ENCODE measurements around the gene ELAVL1.
"Not testable (repeated sequence)": the region's sequence is repeated elsewhere in the genome, so short reads cannot be mapped to it uniquely, and the experiment has no call there.

ELAVL1 gene

DNA sequence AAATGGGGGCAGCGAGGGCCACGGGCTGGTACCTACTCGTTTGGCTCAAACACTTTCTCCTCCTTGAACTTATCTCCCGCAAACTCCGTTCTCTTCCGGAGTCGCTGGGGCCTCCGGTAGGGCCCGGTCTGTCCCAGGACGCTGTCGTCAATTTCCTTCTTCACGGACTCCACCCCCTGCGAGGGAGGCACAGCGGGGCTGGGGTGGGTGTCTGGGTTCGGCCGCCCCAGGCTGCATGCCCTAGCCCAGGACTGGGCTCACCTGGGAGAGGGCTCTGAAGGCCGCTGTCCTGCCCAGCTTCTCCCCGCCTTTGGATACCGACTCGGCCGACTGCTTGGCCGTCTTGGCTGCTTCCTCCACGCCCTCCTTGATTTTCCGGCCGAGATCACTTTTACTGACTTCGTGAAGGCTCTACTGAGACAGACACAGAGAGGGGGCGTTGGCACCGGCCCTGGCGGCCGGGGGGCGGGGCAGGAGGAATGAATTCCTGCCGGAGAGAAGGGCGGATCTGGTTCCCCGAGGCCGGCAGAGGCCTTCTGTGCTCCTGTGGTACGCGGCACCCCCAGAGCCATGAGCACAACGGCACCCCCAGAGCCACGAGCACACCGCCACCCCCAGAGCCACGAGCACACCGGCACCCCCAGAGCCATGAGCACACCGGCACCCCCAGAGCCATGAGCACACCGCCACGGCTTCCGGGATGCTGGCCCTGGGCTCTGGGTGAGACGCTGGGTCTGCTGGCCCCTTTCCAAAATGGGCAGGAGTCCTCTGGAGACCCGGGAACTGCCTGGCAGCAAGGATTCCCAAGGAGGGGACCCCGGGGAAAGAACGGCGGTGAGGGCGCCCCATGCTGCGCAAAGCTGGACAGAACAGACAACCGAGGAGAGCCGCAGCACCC lies 71.4 kb downstream of the ELAVL1 start:
- FAIRE-seq, result no peak

DNA sequence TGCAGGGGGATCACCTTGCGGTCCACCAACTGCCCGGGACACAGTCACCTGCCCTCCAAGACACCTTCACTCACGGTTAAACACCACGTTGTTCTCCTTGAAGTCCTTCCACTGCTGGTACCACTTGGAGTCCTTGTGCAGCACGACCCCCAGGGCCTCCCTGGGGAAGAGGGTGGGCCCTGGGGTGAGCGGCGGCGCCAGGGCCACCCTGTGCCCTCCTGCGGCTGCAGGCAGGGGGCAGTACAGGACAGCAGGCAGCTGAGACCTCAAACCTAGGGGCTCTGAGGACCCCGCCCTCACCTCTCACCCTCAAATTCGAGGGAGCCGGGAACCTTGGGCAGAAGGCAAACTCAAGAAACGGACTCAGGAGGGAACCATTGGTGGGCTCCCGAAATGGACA lies 72.0 kb downstream of the ELAVL1 start:
- FAIRE-seq, result no peak
- no peak for DNase-seq (ENCODE audit: insufficient read length, low spot score)
- TF ChIP-seq, protein P1, sequence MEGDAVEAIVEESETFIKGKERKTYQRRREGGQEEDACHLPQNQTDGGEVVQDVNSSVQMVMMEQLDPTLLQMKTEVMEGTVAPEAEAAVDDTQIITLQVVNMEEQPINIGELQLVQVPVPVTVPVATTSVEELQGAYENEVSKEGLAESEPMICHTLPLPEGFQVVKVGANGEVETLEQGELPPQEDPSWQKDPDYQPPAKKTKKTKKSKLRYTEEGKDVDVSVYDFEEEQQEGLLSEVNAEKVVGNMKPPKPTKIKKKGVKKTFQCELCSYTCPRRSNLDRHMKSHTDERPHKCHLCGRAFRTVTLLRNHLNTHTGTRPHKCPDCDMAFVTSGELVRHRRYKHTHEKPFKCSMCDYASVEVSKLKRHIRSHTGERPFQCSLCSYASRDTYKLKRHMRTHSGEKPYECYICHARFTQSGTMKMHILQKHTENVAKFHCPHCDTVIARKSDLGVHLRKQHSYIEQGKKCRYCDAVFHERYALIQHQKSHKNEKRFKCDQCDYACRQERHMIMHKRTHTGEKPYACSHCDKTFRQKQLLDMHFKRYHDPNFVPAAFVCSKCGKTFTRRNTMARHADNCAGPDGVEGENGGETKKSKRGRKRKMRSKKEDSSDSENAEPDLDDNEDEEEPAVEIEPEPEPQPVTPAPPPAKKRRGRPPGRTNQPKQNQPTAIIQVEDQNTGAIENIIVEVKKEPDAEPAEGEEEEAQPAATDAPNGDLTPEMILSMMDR (IDR thresholded peaks at IDR 0.05; ENCODE audit: insufficient read depth, missing control alignments), result peak; percentile 13

More for the DNA sequence above, 71.4 kb downstream of the ELAVL1 start:
- DNase-seq (ENCODE audit: insufficient read length, low spot score), result no peak
- TF ChIP-seq, protein P1 (IDR thresholded peaks at IDR 0.05; ENCODE audit: insufficient read depth, missing control alignments), result no peak

DNA sequence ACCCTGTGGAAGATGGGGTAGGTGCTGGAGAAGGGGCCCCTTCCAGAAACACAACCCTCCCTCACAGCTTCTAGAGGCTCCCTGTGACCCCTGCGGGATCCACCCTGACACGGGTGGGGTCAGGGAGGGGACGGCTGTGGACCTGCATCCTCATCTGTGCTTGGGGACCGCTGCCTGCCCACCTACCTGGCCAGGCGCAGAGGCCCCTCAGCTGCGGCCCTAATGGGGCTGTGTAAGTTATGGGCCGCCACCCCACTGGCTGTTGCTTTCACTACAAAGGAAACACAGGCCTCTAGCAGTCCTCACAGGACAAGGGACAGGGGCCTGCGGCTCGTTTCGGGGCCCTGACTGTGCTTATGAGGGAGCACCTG lies 72.5 kb downstream of the ELAVL1 start:
- no peak for DNase-seq (ENCODE audit: insufficient read length, low spot score)
- TF ChIP-seq, protein P1 (IDR thresholded peaks at IDR 0.05; ENCODE audit: insufficient read depth, missing control alignments), result no peak
- FAIRE-seq, result no peak

DNA sequence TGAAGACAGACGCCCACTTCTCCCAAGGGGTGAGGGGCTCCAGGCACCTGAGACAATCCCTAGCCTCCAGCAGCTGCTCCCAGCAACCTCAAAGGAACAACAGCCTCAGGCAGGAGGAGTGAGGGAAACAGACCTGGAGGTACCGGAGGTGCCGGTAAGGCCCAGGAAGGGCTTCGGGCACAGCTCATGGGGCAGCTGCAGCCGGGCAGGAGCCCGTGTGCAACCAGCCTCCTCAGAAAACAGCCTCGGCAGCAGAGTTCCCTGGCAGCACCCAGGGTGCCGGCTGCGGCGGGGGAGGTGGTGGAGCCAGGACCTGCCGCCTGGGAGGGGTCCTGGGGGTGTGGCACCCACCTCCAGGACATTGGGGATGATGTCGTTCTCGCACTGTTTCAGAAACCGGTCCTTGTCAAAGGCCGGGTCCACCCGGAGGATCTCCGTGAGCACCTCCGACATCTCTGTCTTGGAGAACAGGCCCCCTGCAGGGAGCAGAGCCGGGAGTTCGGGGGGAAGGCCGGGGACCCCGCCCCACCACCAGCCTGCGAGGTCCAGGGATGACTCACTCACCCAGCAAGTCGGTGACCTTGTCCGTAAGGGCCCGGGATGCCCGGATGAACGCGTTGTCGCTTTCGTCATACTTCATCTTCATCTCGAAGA lies 73.0 kb downstream of the ELAVL1 start:
- no peak for FAIRE-seq

DNA sequence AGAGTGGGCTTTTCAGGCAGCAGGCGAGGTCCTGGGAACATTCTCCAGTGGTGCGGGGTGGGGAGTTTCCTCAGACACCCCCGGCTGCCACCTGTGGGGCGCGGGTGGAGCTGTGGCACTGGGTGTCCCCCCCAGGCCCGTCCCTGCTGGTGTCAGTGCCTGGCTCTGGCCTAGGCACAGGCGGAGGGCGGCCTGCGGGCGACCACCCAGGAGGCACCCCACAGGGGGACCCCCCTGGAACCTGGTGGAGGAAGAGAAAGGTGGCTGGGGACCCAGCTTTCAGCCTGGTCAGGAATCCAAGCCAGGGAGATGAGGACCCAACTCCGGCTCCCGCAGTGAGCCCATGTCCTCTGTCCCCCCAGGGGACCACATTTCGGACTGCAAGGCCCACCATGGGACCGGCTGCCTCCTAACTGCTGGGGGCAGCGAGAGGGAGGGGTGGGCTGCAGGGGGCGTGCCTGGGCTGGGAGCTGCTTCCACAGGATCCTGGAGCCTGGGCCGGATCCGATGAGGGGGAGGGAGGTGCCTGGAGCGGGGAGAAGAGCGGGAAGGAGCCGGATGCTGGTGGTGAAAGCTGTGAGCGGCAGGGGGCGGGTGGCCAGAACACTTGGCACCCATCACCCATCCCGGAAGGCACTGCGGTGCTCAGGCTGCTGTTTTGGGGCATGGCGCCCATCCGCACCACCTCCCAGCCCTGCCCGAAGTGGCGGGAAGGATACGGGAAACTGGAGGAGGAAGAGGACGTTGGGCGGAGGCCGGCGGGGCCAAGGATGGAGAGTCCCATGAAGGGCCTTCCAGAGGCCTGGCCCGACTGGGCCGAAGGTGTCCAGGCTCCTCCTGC lies 74.0 kb downstream of the ELAVL1 start:
- DNase-seq (ENCODE audit: insufficient read length, low spot score) (no peak), FAIRE-seq (no peak)
- TF ChIP-seq, protein P1 (IDR thresholded peaks at IDR 0.05; ENCODE audit: insufficient read depth, missing control alignments), result no peak

More for the DNA sequence above, 73.0 kb downstream of the ELAVL1 start:
- no peak for DNase-seq (ENCODE audit: insufficient read length, low spot score)
- TF ChIP-seq, protein P1 (IDR thresholded peaks at IDR 0.05; ENCODE audit: insufficient read depth, missing control alignments), result no peak

DNA sequence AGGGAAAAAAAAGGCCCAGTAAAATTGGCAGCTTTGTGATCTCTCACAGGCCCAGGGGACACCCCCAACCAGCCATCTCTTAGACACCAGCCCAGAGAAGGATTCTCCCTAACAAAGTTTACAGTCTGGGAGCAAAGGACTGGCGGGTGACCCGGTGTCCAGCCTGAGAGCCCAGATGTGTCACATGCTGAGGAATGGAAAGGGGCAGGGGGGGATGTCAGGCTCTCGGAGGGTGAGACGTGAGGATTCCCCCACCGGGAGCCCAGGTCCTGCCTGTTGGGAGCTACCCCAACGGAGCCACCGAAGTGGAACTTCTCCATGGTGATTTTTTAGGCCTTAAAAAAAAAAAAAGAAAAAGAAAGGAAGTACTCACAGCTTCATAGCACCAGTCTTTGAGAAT lies 74.7 kb downstream of the ELAVL1 start:
- TF ChIP-seq, protein P1 (IDR thresholded peaks at IDR 0.05; ENCODE audit: insufficient read depth, missing control alignments), result no peak
- no peak for FAIRE-seq
- DNase-seq (ENCODE audit: insufficient read length, low spot score), result no peak

DNA sequence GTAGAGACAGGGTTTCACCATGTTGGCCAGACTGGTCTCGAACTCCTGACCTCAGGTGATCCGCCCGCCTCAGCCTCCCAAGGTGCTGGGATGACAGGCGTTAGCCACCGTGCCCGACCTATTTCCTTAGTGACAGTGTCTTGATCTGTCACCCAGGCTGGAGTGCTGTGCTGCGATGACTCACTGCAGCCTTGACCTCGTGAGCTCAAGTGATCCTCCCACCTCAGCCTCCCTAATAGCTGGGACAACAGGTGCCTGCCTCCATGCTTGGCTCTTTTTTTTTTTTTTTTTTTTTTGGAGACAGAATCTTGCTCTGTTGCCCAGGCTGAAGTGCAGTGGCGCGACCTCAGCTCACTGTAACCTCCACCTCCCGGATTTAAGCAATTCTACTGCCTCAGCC lies 75.4 kb downstream of the ELAVL1 start:
- FAIRE-seq; DNase-seq (ENCODE audit: insufficient read length, low spot score): not testable (repeated sequence)
